NCI-H2171 (cell line): ENCODE measurements around the gene THUMPD3.

ENCODE experiments used
- DNase-seq: peaks from one replicate; lab custom pipeline; 2025; lab: John Stamatoyannopoulos, UW

The THUMPD3 gene

GRCh38 chr3:9362731-9363530, at the start of gene THUMPD3:
TSS of gene THUMPD3 (plus strand) at chr3:9363054. CDS start at chr3:9365069, 2,015 bp downstream.
- DNase-seq: peak; percentile 71

GRCh38 chr3:9314796-9315195, 48.1 kb upstream of the THUMPD3 start:
- DNase-seq: no peak

- no peak for DNase-seq
These were observed 45.9 kb upstream of the THUMPD3 start for GRCh38 chr3:9316881-9317361.

- no peak for DNase-seq
These were observed 40.1 kb upstream of the THUMPD3 start for GRCh38 chr3:9322780-9323179.

- DNase-seq: no peak
These were observed 37.9 kb upstream of the THUMPD3 start for GRCh38 chr3:9324944-9325343.

- no peak for DNase-seq
These were observed 35.3 kb upstream of the THUMPD3 start for GRCh38 chr3:9327578-9327977.

- DNase-seq: no peak
These were observed 32.6 kb upstream of the THUMPD3 start for GRCh38 chr3:9330166-9330703.

GRCh38 chr3:9331171-9331570, 31.7 kb upstream of the THUMPD3 start:
- no peak for DNase-seq

GRCh38 chr3:9332250-9333030, 30.4 kb upstream of the THUMPD3 start:
- no peak for DNase-seq

GRCh38 chr3:9339761-9340471, 22.9 kb upstream of the THUMPD3 start:
- DNase-seq: no peak

- DNase-seq: no peak
These were observed 22.4 kb upstream of the THUMPD3 start for GRCh38 chr3:9340472-9340902.

GRCh38 chr3:9342696-9343095, 20.2 kb upstream of the THUMPD3 start:
- no peak for DNase-seq

GRCh38 chr3:9343115-9343514, 19.7 kb upstream of the THUMPD3 start:
- no peak for DNase-seq

GRCh38 chr3:9345041-9345440, 17.8 kb upstream of the THUMPD3 start:
- no peak for DNase-seq

GRCh38 chr3:9346141-9346540, 16.7 kb upstream of the THUMPD3 start:
- DNase-seq: no peak

GRCh38 chr3:9347081-9347480, 15.8 kb upstream of the THUMPD3 start:
- DNase-seq: no peak

- DNase-seq: no peak
These were observed 15.0 kb upstream of the THUMPD3 start for GRCh38 chr3:9347887-9348286.

- DNase-seq: no peak
These were observed 13.3 kb upstream of the THUMPD3 start for GRCh38 chr3:9349321-9350117.

GRCh38 chr3:9351709-9352126, 11.1 kb upstream of the THUMPD3 start:
- DNase-seq: no peak

GRCh38 chr3:9352917-9353752, 9.7 kb upstream of the THUMPD3 start:
- DNase-seq: no peak
